Lung (tissue), 12 donors: ENCODE measurements around the gene CCDC148. TPM values are rescaled to one million over a fixed set of nuclear protein-coding genes. Genes with fewer than 3 reads are reported as not detected.

Experiments
- ATAC-seq: fragments of 200-7000 bp; cut with Tn5 transposase; one replicate; pipeline ENCODE4 v1.9.1; 2020; ENCODE audit warnings: moderate number of reproducible peaks; ENCODE audit not compliant: insufficient read depth, low FRiP score
- DNase-seq, 3 donors: peaks; one replicate each; pipeline ENCODE4 v3.0.0-alpha.2; 2013 to 2017
- H3K27ac ChIP-seq, 2 donors: one replicate each; pipeline ENCODE4 v1.5.1; 2013; ENCODE audit warnings: mild to moderate bottlenecking in 2 of 2, moderate library complexity in 2 of 2, control low read depth in 1 of 2, inconsistent platforms in 1 of 2, low read depth in 1 of 2, low read length in 1 of 2
- H3K27me3 ChIP-seq, 3 donors: one replicate each; pipeline ENCODE4 v1.5.1; 2013; ENCODE audit warnings: low read length in 2 of 3; ENCODE audit not compliant: control insufficient read depth in 3 of 3, insufficient read depth in 3 of 3
- H3K36me3 ChIP-seq, 4 donors: one replicate each; pipeline ENCODE4 v1.5.1; 2013; ENCODE audit warnings: low read length in 4 of 4, mild to moderate bottlenecking in 1 of 4, moderate library complexity in 1 of 4; ENCODE audit not compliant: control insufficient read depth in 4 of 4, insufficient read depth in 4 of 4
- H3K4me1 ChIP-seq, 5 donors: one replicate each; pipeline ENCODE4 v1.5.1; 2013; ENCODE audit warnings: low read length in 5 of 5, mild to moderate bottlenecking in 2 of 5, moderate library complexity in 1 of 5; ENCODE audit not compliant: control insufficient read depth in 5 of 5, insufficient read depth in 5 of 5
- H3K4me3 ChIP-seq: one replicate; pipeline ENCODE4 v1.5.1; 2013; ENCODE audit warnings: mild to moderate bottlenecking, control low read depth, moderate library complexity
- H3K9ac ChIP-seq, 2 donors: one replicate each; pipeline ENCODE4 v1.5.1; 2013; ENCODE audit warnings: low read length in 2 of 2, control low read depth in 1 of 2; ENCODE audit not compliant: insufficient read depth in 1 of 2
- H3K9me3 ChIP-seq, 4 donors: one replicate each; pipeline ENCODE4 v1.5.1; 2013; ENCODE audit warnings: low read length in 3 of 4, mild to moderate bottlenecking in 1 of 4, moderate library complexity in 1 of 4; ENCODE audit not compliant: control insufficient read depth in 4 of 4, insufficient read depth in 3 of 4
- CTCF ChIP-seq: IDR thresholded peaks from 2 replicates; pipeline ENCODE4 v1.5.1; 2012; ENCODE audit warnings: mild to moderate bottlenecking; ENCODE audit errors: control extremely low read depth, extremely low read depth
- WGBS, 2 donors: extraction: QIAGEN DNeasy Blood & Tissue Kit; methylation state at CpG; one replicate each; pipeline ENCODE4 v1.1.7; 2013; 5-methylcytosine and 5-hydroxymethylcytosine counted together
- polyA plus RNA-seq, 2 donors: library from polyadenylated mRNA; stranded (reverse); fragments of 200-250 nt; gene quantifications; one replicate each; pipeline ENCODE4 v1.2.1, GENCODE V29; 2013
- total RNA-seq, 2 donors: library from RNA; depleted of rRNA in 1 of 2; stranded (reverse); fragments of >200 nt in 1 of 2; gene quantifications; one replicate each; pipeline ENCODE4 v1.2.1, GENCODE V29; 2014 to 2021
- donor health status: control.
- donor health status: control.
- donor health status: Bipolar disorder and iron deficiency.
- donor health status: healthy.
- donor health status: DM: yes; HTN: yes; CAD: no.

CCDC148 gene
- total and polyA plus RNA-seq, 4 donors, result 0.61 to 8.6 (median 2.5) TPM

- no peak for TF ChIP-seq CTCF
- H3K36me3 ChIP-seq, result no peaks in the 10 kb centered on the region
- H3K9ac ChIP-seq, result no peak overlapping the region
- ATAC-seq, result no peak
- 77 to 88% methylated on average over 3 of the region's 3 CpGs for WGBS, 2 donors
- no peak overlapping the region for H3K27ac ChIP-seq
- DNase-seq, result peak in 2 of 3 donors; percentile 54 to 59
- H3K27me3 ChIP-seq, result no peaks in the 10 kb centered on the region
- peaks cover 0 to 35% (median 4%) of the 10 kb centered on the region in 5 donors for H3K4me1 ChIP-seq
- no peak overlapping the region for H3K4me3 ChIP-seq
- H3K9me3 ChIP-seq, result no peaks in the 10 kb centered on the region
Observed at GRCh38 chr2:158182676-158183295, 273.8 kb downstream of the CCDC148 start.

GRCh38 chr2:158181171-158181570, 275.4 kb downstream of the CCDC148 start:
- Histone ChIP-seq H3K9ac (no peak overlapping the region), H3K27ac (no peak overlapping the region), H3K9me3 (no peaks in the 10 kb centered on the region), H3K4me3 (no peak overlapping the region), H3K4me1 (peaks cover 0 to 35% (median 4%) of the 10 kb centered on the region in 5 donors), H3K36me3 (no peaks in the 10 kb centered on the region), H3K27me3 (no peaks in the 10 kb centered on the region)
- no peak for DNase-seq
- 76 to 94% methylated on average over 2 of the region's 2 CpGs for WGBS, 2 donors
- no peak for ATAC-seq
- TF ChIP-seq CTCF, result no peak

- no peaks in the 10 kb centered on the region for H3K27me3 ChIP-seq
- 15 to 27% methylated on average over 2 of the region's 2 CpGs for WGBS, 2 donors
- ATAC-seq (no peak), DNase-seq (peak in 2 of 3 donors; percentile 73 to 79)
- no peaks in the 10 kb centered on the region for H3K9me3 ChIP-seq
- peak; percentile 7 for TF ChIP-seq CTCF
- H3K9ac ChIP-seq, result no peak overlapping the region
- H3K36me3 ChIP-seq, result no peaks in the 10 kb centered on the region
- no peak overlapping the region for H3K27ac ChIP-seq
- peaks cover 0 to 27% (median 0%) of the 10 kb centered on the region in 5 donors for H3K4me1 ChIP-seq
- H3K4me3 ChIP-seq, result no peak overlapping the region
Observed at GRCh38 chr2:158179660-158180059, 276.9 kb downstream of the CCDC148 start.

GRCh38 chr2:158178646-158179045, 277.9 kb downstream of the CCDC148 start:
- H3K9ac ChIP-seq, result no peak overlapping the region
- TF ChIP-seq CTCF, result no peak
- H3K36me3 ChIP-seq, result no peaks in the 10 kb centered on the region
- ATAC-seq, result no peak
- 12 to 22% methylated on average over 3 of the region's 3 CpGs for WGBS, 2 donors
- H3K4me1 ChIP-seq, result peaks cover 0 to 20% (median 0%) of the 10 kb centered on the region in 5 donors
- DNase-seq, result no peak
- no peak overlapping the region for H3K4me3 ChIP-seq
- no peaks in the 10 kb centered on the region for H3K27me3 ChIP-seq
- no peaks in the 10 kb centered on the region for H3K9me3 ChIP-seq
- no peak overlapping the region for H3K27ac ChIP-seq
